SK-N-SH treated with all-trans-retinoic acid at 6 μM for 48 hours (cell line): ENCODE data around the gene CPPED1.

Source experiments
- ARNTL ChIP-seq: fragments of 450-650 bp; formaldehyde crosslinking; IDR thresholded peaks from 2 replicates; pipeline ENCODE4 v1.5.0; 2020; ENCODE audit warnings: low read depth, mild to moderate bottlenecking, moderate library complexity, borderline replicate concordance
- CREB5 ChIP-seq: fragments of 250-450 bp; sonication (Bioruptor Pico); IDR thresholded peaks from 2 replicates; pipeline ENCODE4 v1.5.1; 2020; ENCODE audit warnings: low read depth, mild to moderate bottlenecking, moderate library complexity
- CSDC2 ChIP-seq: fragments of 250-450 bp; sonication (Bioruptor Pico); IDR thresholded peaks from 2 replicates; pipeline ENCODE4 v1.5.0; 2020; ENCODE audit warnings: mild to moderate bottlenecking, moderate library complexity
- ISL1 ChIP-seq: fragments of 250-450 bp; sonication (Bioruptor Pico); IDR thresholded peaks from 2 replicates; pipeline ENCODE4 v2.1.2; 2022; ENCODE audit warnings: mild to moderate bottlenecking, moderate library complexity
- OSR1 ChIP-seq: fragments of 250-450 bp; sonication (Bioruptor Pico); IDR thresholded peaks from 2 replicates; pipeline ENCODE4 v1.8.0; 2022; ENCODE audit warnings: moderate library complexity, mild to moderate bottlenecking, inconsistent platforms
- PATZ1 ChIP-seq: fragments of 250-450 bp; sonication (Bioruptor Pico); IDR thresholded peaks from 2 replicates; pipeline ENCODE4 v1.8.0; 2020; ENCODE audit warnings: mild to moderate bottlenecking, moderate library complexity, borderline replicate concordance
- POU6F1 ChIP-seq: fragments of 250-450 bp; sonication (Bioruptor Pico); IDR thresholded peaks from 2 replicates; pipeline ENCODE4 v1.8.0; 2021; ENCODE audit warnings: low read depth, mild to moderate bottlenecking, moderate library complexity, borderline replicate concordance
- RARB ChIP-seq: fragments of 250-450 bp; sonication (Bioruptor Pico); IDR thresholded peaks from 2 replicates; pipeline ENCODE4 v1.8.0; 2021; ENCODE audit warnings: mild to moderate bottlenecking, moderate library complexity
- TCF4 ChIP-seq: fragments of 250-450 bp; sonication (Bioruptor Pico); IDR thresholded peaks from 2 replicates; pipeline ENCODE4 v1.8.0; 2021; ENCODE audit warnings: mild to moderate bottlenecking, moderate library complexity, borderline replicate concordance
- ZFP3 ChIP-seq: fragments of 250-450 bp; sonication (Bioruptor Pico); IDR thresholded peaks from 2 replicates; pipeline ENCODE4 v1.5.0; 2020; ENCODE audit warnings: mild to moderate bottlenecking, moderate library complexity
- ZNF70 ChIP-seq: fragments of 450-650 bp; formaldehyde crosslinking; IDR thresholded peaks from 2 replicates; pipeline ENCODE4 v1.5.0; 2020; ENCODE audit warnings: mild to moderate bottlenecking, moderate library complexity

- TF ChIP-seq POU6F1 (no peak), OSR1 (no peak), PATZ1 (no peak), CSDC2 (CRISPR knock-in tag) (no peak), RARB (CRISPR knock-in tag) (no peak), ISL1 (CRISPR knock-in tag) (no peak), ARNTL (CRISPR knock-in tag) (no peak), ZFP3 (no peak), CREB5 (CRISPR knock-in tag) (no peak), ZNF70 (CRISPR knock-in tag) (no peak), TCF4 (CRISPR knock-in tag) (no peak)
These were observed 67.9 kb downstream of the CPPED1 start for GRCh38 chr16:12735805-12736204.
